Measurements from ENCODE around the gene RAB8A.

RAB8A gene

GRCh38 chr19:16111160-16111908 lies at the start of gene RAB8A:
Gene RAB8A (plus strand): TSS chr19:16111889. CDS start chr19:16111902, 13 bp downstream.
- DNase-seq, result peak; percentile 96 to 97

GRCh38 chr19:16061943-16062342 lies 49.7 kb upstream of the RAB8A start:
- DNase-seq, result no peak

GRCh38 chr19:16062789-16063188 lies 48.9 kb upstream of the RAB8A start:
- DNase-seq, result peak; percentile 66

- DNase-seq, result no peak
Observed at GRCh38 chr19:16064209-16064889, 47.3 kb upstream of the RAB8A start.

GRCh38 chr19:16066611-16067104 lies 45.0 kb upstream of the RAB8A start:
- peak; percentile 77 for DNase-seq

GRCh38 chr19:16067205-16067938 lies 44.3 kb upstream of the RAB8A start:
- DNase-seq, result no peak

- DNase-seq, result no peak
Observed at GRCh38 chr19:16068696-16069259, 42.9 kb upstream of the RAB8A start.

GRCh38 chr19:16069813-16070365 lies 41.8 kb upstream of the RAB8A start:
- no peak for DNase-seq

- peak; percentile 38 to 75 for DNase-seq
Observed at GRCh38 chr19:16070366-16070990, 41.2 kb upstream of the RAB8A start.

GRCh38 chr19:16071072-16071691 lies 40.5 kb upstream of the RAB8A start:
- no peak for DNase-seq

GRCh38 chr19:16073481-16073880 lies 38.2 kb upstream of the RAB8A start:
- no peak for DNase-seq

GRCh38 chr19:16073988-16074387 lies 37.7 kb upstream of the RAB8A start:
- peak in 1 of 2 experiments; percentile 20 for DNase-seq

GRCh38 chr19:16074488-16075365 lies 37.0 kb upstream of the RAB8A start:
- DNase-seq, result no peak

- no peak for DNase-seq
Observed at GRCh38 chr19:16075430-16076153, 36.1 kb upstream of the RAB8A start.

GRCh38 chr19:16076154-16076957 lies 35.3 kb upstream of the RAB8A start, which contains the start of gene TPM4:
Gene TPM4 (plus strand): TSS chr19:16076495. CDS start chr19:16076566, 71 bp downstream.
- DNase-seq, result peak; percentile 88

- peak in 1 of 2 experiments; percentile 21 for DNase-seq
Observed at GRCh38 chr19:16076958-16077611, 34.6 kb upstream of the RAB8A start.

- peak; percentile 63 to 66 for DNase-seq
Observed at GRCh38 chr19:16077984-16078758, 33.5 kb upstream of the RAB8A start.
